ENCODE measurements around the gene FKRP. TPM values are rescaled to one million over a fixed set of nuclear protein-coding genes. Genes with fewer than 3 reads are reported as not detected.

Gene FKRP
- total RNA-seq, 3 donors from 2014 or later (not counting 1 experiment from before 2014, with no cell fraction given), result 19.1 to 23.3 (median 19.8) TPM

DNA sequence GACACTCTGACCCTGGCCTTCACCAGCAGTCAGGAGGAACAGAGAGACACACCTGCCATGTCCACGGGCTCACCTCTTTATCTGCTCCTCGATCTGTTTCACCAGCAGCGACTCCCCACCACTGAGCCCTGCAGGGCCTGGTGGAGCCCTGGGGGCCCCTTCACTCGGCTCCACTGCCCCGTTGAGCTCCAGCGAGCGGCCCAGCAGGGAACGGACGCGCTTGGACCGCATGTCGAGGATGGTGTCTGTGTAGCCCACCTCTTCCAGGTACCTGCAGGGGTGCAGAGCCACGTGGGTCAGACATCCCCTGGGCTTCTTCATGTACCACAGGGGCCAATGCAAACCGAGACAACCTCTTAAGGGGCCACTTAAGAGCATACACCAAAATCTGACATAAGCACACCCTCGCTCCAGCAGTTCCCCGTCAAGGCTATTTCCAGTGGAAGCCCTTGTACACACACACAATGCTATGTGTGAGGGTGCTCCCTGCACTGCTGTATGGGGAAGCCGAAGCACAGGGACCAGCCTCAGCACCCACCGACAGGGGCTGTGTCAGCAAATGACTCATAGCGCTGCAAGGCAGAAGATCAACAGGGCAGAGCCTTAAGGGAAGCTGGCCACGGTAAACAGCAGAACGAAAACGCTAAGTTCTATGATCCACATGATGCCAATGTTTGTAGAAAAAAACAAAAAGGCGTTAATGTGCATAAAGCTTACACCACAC, 12.7 kb upstream of the FKRP start:
- H3K27me3 ChIP-seq (ENCODE audit: control insufficient read depth, insufficient read depth, low read length), result no peaks in the 10 kb centered on the region
- DNase-seq (no peak), ATAC-seq (no peak)
- Mint-ChIP-seq H3K27ac (no peak overlapping the region), H3K36me3 (no peaks in the 10 kb centered on the region), H3K27me3 (ENCODE audit: low read depth in 2 of 2) (no peaks in the 10 kb centered on the region), H3K4me3 (no peak overlapping the region), H3K4me1 (peaks cover 12 to 32% of the 10 kb centered on the region in 2 donors), H3K9me3 (no peaks in the 10 kb centered on the region)
- TF ChIP-seq, protein P1, sequence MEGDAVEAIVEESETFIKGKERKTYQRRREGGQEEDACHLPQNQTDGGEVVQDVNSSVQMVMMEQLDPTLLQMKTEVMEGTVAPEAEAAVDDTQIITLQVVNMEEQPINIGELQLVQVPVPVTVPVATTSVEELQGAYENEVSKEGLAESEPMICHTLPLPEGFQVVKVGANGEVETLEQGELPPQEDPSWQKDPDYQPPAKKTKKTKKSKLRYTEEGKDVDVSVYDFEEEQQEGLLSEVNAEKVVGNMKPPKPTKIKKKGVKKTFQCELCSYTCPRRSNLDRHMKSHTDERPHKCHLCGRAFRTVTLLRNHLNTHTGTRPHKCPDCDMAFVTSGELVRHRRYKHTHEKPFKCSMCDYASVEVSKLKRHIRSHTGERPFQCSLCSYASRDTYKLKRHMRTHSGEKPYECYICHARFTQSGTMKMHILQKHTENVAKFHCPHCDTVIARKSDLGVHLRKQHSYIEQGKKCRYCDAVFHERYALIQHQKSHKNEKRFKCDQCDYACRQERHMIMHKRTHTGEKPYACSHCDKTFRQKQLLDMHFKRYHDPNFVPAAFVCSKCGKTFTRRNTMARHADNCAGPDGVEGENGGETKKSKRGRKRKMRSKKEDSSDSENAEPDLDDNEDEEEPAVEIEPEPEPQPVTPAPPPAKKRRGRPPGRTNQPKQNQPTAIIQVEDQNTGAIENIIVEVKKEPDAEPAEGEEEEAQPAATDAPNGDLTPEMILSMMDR (IDR thresholded peaks at IDR 0.05), result no peak
- H3K4me3 ChIP-seq (ENCODE audit: low read length), result no peak overlapping the region
- 93% methylated on average over 23 of the region's 23 CpGs for WGBS (ENCODE audit: insufficient coverage)
- peaks cover 60% of the 10 kb centered on the region for H3K36me3 ChIP-seq (ENCODE audit: control insufficient read depth, insufficient read depth, low read length)
- H3K4me1 ChIP-seq (ENCODE audit: control insufficient read depth, insufficient read depth, low read length), result peaks cover 32% of the 10 kb centered on the region
- H3K9me3 ChIP-seq (ENCODE audit: control insufficient read depth, insufficient read depth, low read length), result no peaks in the 10 kb centered on the region
- intact Hi-C loops (cut with micrococcal nuclease), result no loop called here
- no peak overlapping the region for H3K27ac ChIP-seq (ENCODE audit: low read length)

DNA sequence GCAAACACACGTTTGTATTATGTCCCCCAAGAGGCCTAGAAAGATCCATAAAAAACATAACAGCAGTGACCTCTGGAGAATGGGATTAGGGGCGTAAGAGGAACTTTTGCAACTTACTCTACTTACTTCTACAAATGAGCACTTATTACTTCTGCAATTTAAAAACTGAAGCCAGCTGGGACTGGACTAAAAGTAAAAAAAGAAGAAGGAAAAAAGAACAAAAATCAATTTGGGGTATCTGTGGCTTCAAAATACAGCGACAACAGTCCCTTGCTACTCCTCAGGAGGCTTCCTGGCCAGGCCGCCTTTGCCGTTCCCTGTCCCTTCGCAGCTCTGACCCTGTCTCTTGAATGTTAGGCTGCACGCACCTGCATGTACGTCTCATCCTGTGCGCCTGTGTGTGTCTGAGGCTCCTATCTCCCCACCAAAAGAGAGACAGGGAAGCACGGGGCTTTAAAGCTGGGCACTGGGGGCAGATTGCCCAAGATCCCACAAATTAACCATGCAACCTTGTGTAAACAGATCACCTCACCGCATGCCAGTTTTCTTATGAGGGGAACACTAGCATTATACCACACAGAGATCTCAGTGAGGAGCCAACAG, 12.1 kb upstream of the FKRP start:
- Histone ChIP-seq H3K36me3 (ENCODE audit: control insufficient read depth, insufficient read depth, low read length) (peaks cover 63% of the 10 kb centered on the region), H3K9me3 (ENCODE audit: control insufficient read depth, insufficient read depth, low read length) (no peaks in the 10 kb centered on the region), H3K4me1 (ENCODE audit: control insufficient read depth, insufficient read depth, low read length) (peaks cover 26% of the 10 kb centered on the region), H3K4me3 (ENCODE audit: low read length) (no peak overlapping the region), H3K27me3 (ENCODE audit: control insufficient read depth, insufficient read depth, low read length) (no peaks in the 10 kb centered on the region), H3K27ac (ENCODE audit: low read length) (no peak overlapping the region)
- no peaks in the 10 kb centered on the region for H3K9me3 Mint-ChIP-seq
- H3K4me3 Mint-ChIP-seq, result no peak overlapping the region
- TF ChIP-seq, protein P1 (IDR thresholded peaks at IDR 0.05), result no peak
- DNase-seq (no peak), ATAC-seq (no peak)
- intact Hi-C loops (cut with micrococcal nuclease), result no loop called here
- no peaks in the 10 kb centered on the region for H3K27me3 Mint-ChIP-seq (ENCODE audit: low read depth in 2 of 2)
- H3K27ac Mint-ChIP-seq, result no peak overlapping the region
- peaks cover 8 to 27% of the 10 kb centered on the region in 2 donors for H3K4me1 Mint-ChIP-seq
- WGBS (ENCODE audit: insufficient coverage), result 91% methylated on average over 10 of the region's 11 CpGs
- H3K36me3 Mint-ChIP-seq, result no peaks in the 10 kb centered on the region

DNA sequence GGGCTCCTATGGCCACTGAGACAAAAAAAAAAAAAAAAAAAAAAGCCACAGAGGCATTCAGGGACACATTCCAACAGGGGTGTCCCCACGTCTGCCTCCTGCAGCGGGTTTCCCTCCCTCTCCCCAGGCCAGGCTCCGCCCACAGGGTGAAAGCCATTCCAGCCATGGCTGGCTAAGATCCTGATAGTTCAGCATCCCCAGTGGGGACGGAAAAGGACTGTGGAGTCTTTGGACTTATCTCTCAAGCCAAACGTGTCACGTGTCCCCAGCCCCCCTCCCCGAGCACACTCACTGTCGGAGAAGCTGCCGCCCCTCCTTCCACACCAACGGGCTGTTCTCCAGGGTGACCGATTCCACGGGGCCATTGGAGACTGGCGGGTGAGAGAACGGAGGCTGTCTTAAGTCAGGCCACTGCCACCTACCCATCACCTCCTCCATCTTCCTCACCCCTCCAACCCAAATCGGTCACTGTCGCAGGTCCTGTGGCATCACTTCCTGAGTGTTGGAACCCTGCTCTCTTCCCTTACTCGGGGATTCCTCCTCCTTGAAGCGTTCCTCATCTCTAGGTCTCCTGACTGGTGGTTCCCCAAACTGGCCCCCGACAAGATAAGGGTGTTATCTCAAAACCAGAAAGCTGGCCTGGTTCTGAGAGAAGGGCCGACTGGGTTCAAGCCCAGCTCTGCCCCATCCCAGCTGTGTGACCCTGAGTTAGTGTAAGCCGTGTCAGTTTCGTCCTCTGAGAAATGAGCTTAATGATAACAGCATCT, 9.1 kb upstream of the FKRP start:
- peaks cover 42% of the 10 kb centered on the region for H3K36me3 ChIP-seq (ENCODE audit: control insufficient read depth, insufficient read depth, low read length)

More for the DNA sequence above, 9.1 kb upstream of the FKRP start:
- 91% methylated on average over 22 of the region's 22 CpGs for WGBS (ENCODE audit: insufficient coverage)
- Histone ChIP-seq H3K27ac (ENCODE audit: low read length) (no peak overlapping the region), H3K4me1 (ENCODE audit: control insufficient read depth, insufficient read depth, low read length) (peaks cover 17% of the 10 kb centered on the region), H3K27me3 (ENCODE audit: control insufficient read depth, insufficient read depth, low read length) (no peaks in the 10 kb centered on the region), H3K4me3 (ENCODE audit: low read length) (no peak overlapping the region), H3K9me3 (ENCODE audit: control insufficient read depth, insufficient read depth, low read length) (no peaks in the 10 kb centered on the region)
- Mint-ChIP-seq H3K9me3 (no peaks in the 10 kb centered on the region), H3K36me3 (no peaks in the 10 kb centered on the region), H3K27ac (no peak overlapping the region), H3K4me3 (no peak overlapping the region), H3K4me1 (peaks cover 22 to 32% of the 10 kb centered on the region in 2 donors), H3K27me3 (ENCODE audit: low read depth in 2 of 2) (no peaks in the 10 kb centered on the region)
- DNase-seq (no peak), ATAC-seq (no peak)
- intact Hi-C loops (cut with micrococcal nuclease), result no loop called here
- TF ChIP-seq, protein P1 (IDR thresholded peaks at IDR 0.05), result no peak
